Measurements from ENCODE around the gene DHODH.
A peak's percentile ranks its signal among the peaks of the same experiment; 100 is the strongest.

DHODH gene

GRCh38 chr16:72024862-72025382 lies 16.4 kb downstream of the DHODH start:
- TF ChIP-seq GATA1 (IDR thresholded peaks at IDR 0.05; ENCODE audit: low read depth, low read length) (no peak), POLR2A (IDR thresholded peaks at IDR 0.05; ENCODE audit: low read length) (no peak)
- DNase-seq, result no peak

GRCh38 chr16:72025404-72026114 lies 17.0 kb downstream of the DHODH start:
- TF ChIP-seq POLR2A (IDR thresholded peaks at IDR 0.05; ENCODE audit: low read length) (no peak), GATA1 (IDR thresholded peaks at IDR 0.05; ENCODE audit: low read depth, low read length) (no peak)

GRCh38 chr16:72027669-72028378 lies 19.3 kb downstream of the DHODH start:
- TF ChIP-seq POLR2A (IDR thresholded peaks at IDR 0.05; ENCODE audit: low read length) (no peak), GATA1 (IDR thresholded peaks at IDR 0.05; ENCODE audit: low read depth, low read length) (no peak)
- no peak for DNase-seq

More at GRCh38 chr16:72025404-72026114, 17.0 kb downstream of the DHODH start:
- DNase-seq, result no peak

GRCh38 chr16:72029567-72030271 lies 21.2 kb downstream of the DHODH start:
- no peak for TF ChIP-seq POLR2A (IDR thresholded peaks at IDR 0.05; ENCODE audit: low read length)
- TF ChIP-seq GATA1 (IDR thresholded peaks at IDR 0.05; ENCODE audit: low read depth, low read length), result no peak
- DNase-seq, result no peak

- TF ChIP-seq POLR2A (IDR thresholded peaks at IDR 0.05; ENCODE audit: low read length) (no peak), GATA1 (IDR thresholded peaks at IDR 0.05; ENCODE audit: low read depth, low read length) (no peak)
- DNase-seq, result no peak
Measured at GRCh38 chr16:72033437-72033836, 24.9 kb downstream of the DHODH start.

- DNase-seq, result no peak
- TF ChIP-seq POLR2A (IDR thresholded peaks at IDR 0.05; ENCODE audit: low read length), result no peak
- no peak for TF ChIP-seq GATA1 (IDR thresholded peaks at IDR 0.05; ENCODE audit: low read depth, low read length)
Measured at GRCh38 chr16:72036098-72036497, 27.6 kb downstream of the DHODH start.

GRCh38 chr16:72042157-72042660 lies 33.7 kb downstream of the DHODH start:
- no peak for DNase-seq
- TF ChIP-seq GATA1 (IDR thresholded peaks at IDR 0.05; ENCODE audit: low read depth, low read length) (no peak), POLR2A (IDR thresholded peaks at IDR 0.05; ENCODE audit: low read length) (no peak)

- TF ChIP-seq POLR2A (IDR thresholded peaks at IDR 0.05; ENCODE audit: low read length), result no peak
- TF ChIP-seq GATA1 (IDR thresholded peaks at IDR 0.05; ENCODE audit: low read depth, low read length), result no peak
- DNase-seq, result no peak
Measured at GRCh38 chr16:72043058-72043457, 34.5 kb downstream of the DHODH start.

GRCh38 chr16:72043539-72043938 lies 35.0 kb downstream of the DHODH start:
- DNase-seq, result no peak
- TF ChIP-seq GATA1 (IDR thresholded peaks at IDR 0.05; ENCODE audit: low read depth, low read length) (no peak), POLR2A (IDR thresholded peaks at IDR 0.05; ENCODE audit: low read length) (no peak)

GRCh38 chr16:72044296-72044695 lies 35.8 kb downstream of the DHODH start:
- peak in 1 of 2 experiments; percentile 27 for DNase-seq
- TF ChIP-seq POLR2A (IDR thresholded peaks at IDR 0.05; ENCODE audit: low read length) (no peak), GATA1 (IDR thresholded peaks at IDR 0.05; ENCODE audit: low read depth, low read length) (no peak)

GRCh38 chr16:72044825-72045359 lies 36.3 kb downstream of the DHODH start:
- no peak for DNase-seq
- TF ChIP-seq POLR2A (IDR thresholded peaks at IDR 0.05; ENCODE audit: low read length), result no peak
- TF ChIP-seq GATA1 (IDR thresholded peaks at IDR 0.05; ENCODE audit: low read depth, low read length), result no peak

- TF ChIP-seq POLR2A (IDR thresholded peaks at IDR 0.05; ENCODE audit: low read length) (no peak), GATA1 (IDR thresholded peaks at IDR 0.05; ENCODE audit: low read depth, low read length) (no peak)
Measured at GRCh38 chr16:72049110-72049509, 40.6 kb downstream of the DHODH start.

GRCh38 chr16:72050769-72051464 lies 42.4 kb downstream of the DHODH start:
- no peak for DNase-seq
- no peak for TF ChIP-seq GATA1 (IDR thresholded peaks at IDR 0.05; ENCODE audit: low read depth, low read length)
- TF ChIP-seq POLR2A (IDR thresholded peaks at IDR 0.05; ENCODE audit: low read length), result no peak

More at GRCh38 chr16:72049110-72049509, 40.6 kb downstream of the DHODH start:
- no peak for DNase-seq

All from erythroblast (primary cell).